Smooth muscle cell (in vitro differentiated cells): ENCODE data around the gene RASSF1. TPM values are rescaled to one million over a fixed set of nuclear protein-coding genes. Genes with fewer than 3 reads are reported as not detected.

Source experiments
- DNase-seq: peaks from one replicate; lab custom pipeline; 2025; ENCODE audit not compliant: unreplicated experiment; lab: John Stamatoyannopoulos, UW
- H2AFZ ChIP-seq: fragments of 200-600 bp; sonication (generic); 2 replicates; pipeline ENCODE4 v1.6.0; 2016; ENCODE audit warnings: antibody characterized with exemption, low read depth, mild to moderate bottlenecking
- H3F3A ChIP-seq: fragments of 200-600 bp; sonication (generic); 2 replicates; pipeline ENCODE4 v1.6.0; 2017; ENCODE audit warnings: antibody characterized with exemption, low read depth
- H3K27ac ChIP-seq: fragments of 200-600 bp; sonication (generic); 2 replicates; pipeline ENCODE4 v1.5.1; 2016; ENCODE audit warnings: low read depth, mild to moderate bottlenecking
- H3K27me3 ChIP-seq: fragments of 200-600 bp; sonication (generic); 2 replicates; pipeline ENCODE4 v1.6.1; 2016; ENCODE audit warnings: low read depth, mild to moderate bottlenecking
- H3K36me3 ChIP-seq: fragments of 200-600 bp; sonication (generic); 2 replicates; pipeline ENCODE4 v1.5.1; 2016; ENCODE audit warnings: low read depth
- H3K4me1 ChIP-seq: fragments of 200-600 bp; sonication (generic); 2 replicates; pipeline ENCODE4 v1.5.1; 2016; ENCODE audit warnings: low read depth
- H3K4me2 ChIP-seq: fragments of 200-600 bp; sonication (generic); 2 replicates; pipeline ENCODE4 v1.6.0; 2016; ENCODE audit warnings: mild to moderate bottlenecking
- H3K4me3 ChIP-seq: fragments of 200-600 bp; sonication (generic); 2 replicates; pipeline ENCODE4 v1.5.1; 2016; ENCODE audit warnings: mild to moderate bottlenecking
- H3K79me2 ChIP-seq: fragments of 200-600 bp; sonication (generic); 2 replicates; pipeline ENCODE4 v1.6.0; 2016; ENCODE audit warnings: low read depth, mild to moderate bottlenecking
- H3K9ac ChIP-seq: fragments of 200-600 bp; sonication (generic); 2 replicates; pipeline ENCODE4 v1.6.0; 2016; ENCODE audit warnings: low read depth
- H3K9me3 ChIP-seq: fragments of 200-600 bp; sonication (generic); replicated peaks from 2 replicates; pipeline ENCODE4 v1.5.1; 2016; ENCODE audit warnings: low read depth
- H4K20me1 ChIP-seq: fragments of 200-600 bp; sonication (generic); 2 replicates; pipeline ENCODE4 v1.6.0; 2016; ENCODE audit warnings: low read depth
- WGBS: methylation state at CpG from one replicate; pipeline ENCODE4 v1.1.7; 2016; ENCODE audit warnings: low lambda C conversion rate; 5-methylcytosine and 5-hydroxymethylcytosine counted together
- polyA plus RNA-seq: library from polyadenylated mRNA; unstranded; fragments of >200 nt; fragmentation: Nextera tagmentation; extraction: Ambion mirVana; gene quantifications from 2 replicates; pipeline ENCODE4 v1.2.1, GENCODE V29; 2016
- total RNA-seq: library from RNA; depleted of rRNA; stranded (reverse); fragments of >200 nt; gene quantifications from 2 replicates; pipeline ENCODE4 v1.2.3, GENCODE V29; 2014
- TF ChIP-seq, protein P1 (sequence below): fragments of 200-600 bp; sonication (generic); IDR thresholded peaks from 2 replicates; pipeline ENCODE4 v1.5.1; 2017; ENCODE audit warnings: borderline replicate concordance, mild to moderate bottlenecking, antibody characterized with exemption; ENCODE audit not compliant: insufficient read depth, poor library complexity, severe bottlenecking

Gene RASSF1
- total and polyA plus RNA-seq, 2 experiments from 2014 or later: 27.6 to 58.5 TPM

GRCh38 chr3:50375258-50375931 is 34.8 kb upstream of the RASSF1 start:
- Histone ChIP-seq H3K79me2 (no peaks in the 10 kb centered on the region), H3K27me3 (no peaks in the 10 kb centered on the region), H2AFZ (no peak overlapping the region), H3K9me3 (no peaks in the 10 kb centered on the region), H3K4me2 (no peak overlapping the region), H3K36me3 (no peaks in the 10 kb centered on the region), H3K9ac (no peak overlapping the region), H3K4me1 (peaks cover 6% of the 10 kb centered on the region), H3F3A (no peaks in the 10 kb centered on the region), H4K20me1 (no peaks in the 10 kb centered on the region), H3K4me3 (no peak overlapping the region), H3K27ac (no peak overlapping the region)
- no peak for DNase-seq
- 70% methylated on average over 7 of the region's 7 CpGs for WGBS
- TF ChIP-seq, protein P1, sequence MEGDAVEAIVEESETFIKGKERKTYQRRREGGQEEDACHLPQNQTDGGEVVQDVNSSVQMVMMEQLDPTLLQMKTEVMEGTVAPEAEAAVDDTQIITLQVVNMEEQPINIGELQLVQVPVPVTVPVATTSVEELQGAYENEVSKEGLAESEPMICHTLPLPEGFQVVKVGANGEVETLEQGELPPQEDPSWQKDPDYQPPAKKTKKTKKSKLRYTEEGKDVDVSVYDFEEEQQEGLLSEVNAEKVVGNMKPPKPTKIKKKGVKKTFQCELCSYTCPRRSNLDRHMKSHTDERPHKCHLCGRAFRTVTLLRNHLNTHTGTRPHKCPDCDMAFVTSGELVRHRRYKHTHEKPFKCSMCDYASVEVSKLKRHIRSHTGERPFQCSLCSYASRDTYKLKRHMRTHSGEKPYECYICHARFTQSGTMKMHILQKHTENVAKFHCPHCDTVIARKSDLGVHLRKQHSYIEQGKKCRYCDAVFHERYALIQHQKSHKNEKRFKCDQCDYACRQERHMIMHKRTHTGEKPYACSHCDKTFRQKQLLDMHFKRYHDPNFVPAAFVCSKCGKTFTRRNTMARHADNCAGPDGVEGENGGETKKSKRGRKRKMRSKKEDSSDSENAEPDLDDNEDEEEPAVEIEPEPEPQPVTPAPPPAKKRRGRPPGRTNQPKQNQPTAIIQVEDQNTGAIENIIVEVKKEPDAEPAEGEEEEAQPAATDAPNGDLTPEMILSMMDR: no peak

DNA sequence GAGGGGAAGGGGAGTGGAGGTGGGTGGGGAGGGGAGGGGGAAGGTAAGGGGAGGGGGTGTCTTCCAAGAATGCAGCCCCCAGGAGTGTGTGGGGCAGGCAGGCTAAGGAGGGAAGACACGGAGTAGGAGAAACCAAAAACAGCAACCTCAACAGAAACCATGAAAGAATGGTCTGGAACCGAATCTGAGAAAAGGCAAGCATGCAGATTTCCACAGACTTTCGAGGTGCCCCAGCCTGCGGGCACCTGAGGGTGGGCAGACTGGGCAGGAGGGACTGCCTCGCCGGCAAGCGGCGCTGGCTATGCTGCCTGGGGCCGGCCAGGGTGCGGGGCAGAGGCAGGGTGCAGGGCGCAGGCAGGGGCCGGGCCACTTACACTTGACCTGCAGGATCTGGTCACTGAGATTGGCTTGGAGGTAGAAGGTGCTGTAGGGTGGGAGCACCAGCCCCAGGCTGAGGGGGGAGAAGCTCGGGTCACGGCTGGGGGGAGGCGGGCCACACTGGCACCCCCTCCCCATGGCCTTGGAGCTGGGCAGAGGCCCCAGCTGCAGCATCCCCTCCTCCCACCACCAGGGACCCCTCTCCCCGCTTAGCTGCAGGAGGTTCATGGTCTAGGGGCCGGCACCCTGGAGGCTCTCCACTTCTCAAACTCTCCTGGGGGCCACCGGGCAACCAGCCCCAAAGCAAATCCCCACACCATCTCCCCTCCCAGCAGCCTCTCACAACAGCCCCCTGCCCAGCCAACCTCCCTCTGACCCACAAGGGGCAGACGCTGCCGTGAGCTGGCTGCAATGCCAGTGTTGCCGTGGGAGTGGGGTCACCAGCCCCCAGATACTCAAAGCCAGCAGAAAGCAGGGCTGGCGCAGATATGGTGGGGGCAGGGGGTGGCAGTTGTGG is 34.0 kb upstream of the RASSF1 start:
- H3K4me1 ChIP-seq: peaks cover 6% of the 10 kb centered on the region
- H3K27me3 ChIP-seq: no peaks in the 10 kb centered on the region
- no peak for DNase-seq
- 83% methylated on average over 16 of the region's 22 CpGs for WGBS
- no peaks in the 10 kb centered on the region for H3K79me2 ChIP-seq
- no peaks in the 10 kb centered on the region for H3K9me3 ChIP-seq
- no peak overlapping the region for H3K4me3 ChIP-seq
- no peaks in the 10 kb centered on the region for H3F3A ChIP-seq
- no peak overlapping the region for H2AFZ ChIP-seq
- H3K36me3 ChIP-seq: no peaks in the 10 kb centered on the region
- H4K20me1 ChIP-seq: no peaks in the 10 kb centered on the region
- TF ChIP-seq, protein P1: no peak
- no peak overlapping the region for H3K27ac ChIP-seq
- no peak overlapping the region for H3K4me2 ChIP-seq
- H3K9ac ChIP-seq: no peak overlapping the region

DNA sequence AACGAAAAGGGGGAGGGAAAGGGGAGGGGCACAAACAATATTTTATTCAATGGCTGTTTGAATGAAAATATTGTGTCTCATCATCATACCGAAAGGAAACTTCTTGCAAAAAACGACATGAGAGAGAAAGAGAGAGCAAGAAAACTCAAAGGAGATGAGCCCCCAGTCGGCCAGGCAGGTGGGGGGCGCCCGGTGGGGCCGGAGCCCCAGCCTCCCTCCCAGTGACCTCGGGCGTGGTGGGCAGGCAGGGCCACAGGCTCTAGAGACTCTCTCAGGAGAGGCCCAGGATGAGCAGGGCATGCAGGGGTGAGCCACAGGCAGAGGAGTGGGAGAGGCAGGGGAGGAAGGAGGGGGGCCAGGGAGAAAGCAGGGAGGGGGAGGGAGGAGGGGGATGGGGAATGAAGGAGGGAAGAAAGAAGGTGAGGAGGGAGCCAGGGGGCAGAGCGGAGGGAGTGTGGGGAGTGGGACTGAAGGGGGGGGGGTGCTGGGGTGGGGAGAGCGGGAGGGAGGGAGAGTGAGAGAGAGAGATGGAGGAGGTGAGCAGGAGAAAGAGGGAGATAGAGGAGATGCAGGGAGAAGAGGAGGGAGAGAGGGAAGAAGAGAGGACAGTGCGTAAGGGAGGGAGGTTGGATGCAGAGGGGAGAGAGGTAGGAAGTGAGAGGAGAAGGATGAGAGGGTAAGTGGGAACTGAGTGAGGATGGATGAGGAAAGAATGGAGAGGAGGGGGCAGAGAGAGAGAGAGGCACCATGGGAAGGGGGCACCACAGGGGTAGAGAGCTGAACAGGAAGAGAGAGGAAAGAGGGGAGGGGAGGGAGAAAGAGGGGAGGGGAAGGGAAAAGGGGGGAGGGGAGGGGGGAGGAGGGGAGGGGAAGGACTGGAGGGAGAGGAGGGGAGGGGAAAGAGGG is 32.8 kb upstream of the RASSF1 start:
- no peak overlapping the region for H3K27ac ChIP-seq
- DNase-seq: no peak
- no peaks in the 10 kb centered on the region for H3K79me2 ChIP-seq
- no peak overlapping the region for H3K9ac ChIP-seq
- peaks cover 6% of the 10 kb centered on the region for H3K4me1 ChIP-seq
- WGBS: 64% methylated on average over 9 of the region's 12 CpGs
- no peaks in the 10 kb centered on the region for H4K20me1 ChIP-seq
- no peak overlapping the region for H3K4me2 ChIP-seq
- H3K36me3 ChIP-seq: no peaks in the 10 kb centered on the region
- no peaks in the 10 kb centered on the region for H3K27me3 ChIP-seq
- H3K4me3 ChIP-seq: no peak overlapping the region
- TF ChIP-seq, protein P1: no peak
- H3F3A ChIP-seq: no peaks in the 10 kb centered on the region
- H2AFZ ChIP-seq: no peak overlapping the region
- no peaks in the 10 kb centered on the region for H3K9me3 ChIP-seq
